MM.1S (cell line): Measurements from ENCODE around the gene RFTN1.

Experiments
- DNase-seq: peaks from one replicate; pipeline ENCODE4 v3.0.0-alpha.2; 2015
- H2AFZ ChIP-seq: fragments of 300-600 bp; sonication (generic); 2 replicates; pipeline ENCODE4 v1.6.0; 2016; ENCODE audit warnings: antibody characterized with exemption, low read length
- H3F3A ChIP-seq: fragments of 300-600 bp; sonication (generic); 2 replicates; pipeline ENCODE4 v1.6.1; 2016; ENCODE audit warnings: mild to moderate bottlenecking, antibody characterized with exemption, low read length, moderate library complexity, mixed read lengths; ENCODE audit not compliant: insufficient read depth
- H3K27ac ChIP-seq: fragments of 300-600 bp; sonication (generic); 2 replicates; pipeline ENCODE4 v1.5.1; 2016; ENCODE audit warnings: mild to moderate bottlenecking, low read length
- H3K27me3 ChIP-seq: fragments of 300-600 bp; sonication (generic); replicated peaks from 2 replicates; pipeline ENCODE4 v1.6.0; 2016; ENCODE audit warnings: low read length; ENCODE audit not compliant: insufficient read depth
- H3K36me3 ChIP-seq: fragments of 300-600 bp; sonication (generic); replicated peaks from 2 replicates; pipeline ENCODE4 v1.6.1; 2016; ENCODE audit warnings: mild to moderate bottlenecking, low read length, mixed read lengths; ENCODE audit not compliant: insufficient read depth
- H3K4me1 ChIP-seq: fragments of 300-600 bp; sonication (generic); 2 replicates; pipeline ENCODE4 v1.6.1; 2016; ENCODE audit warnings: low read length, mixed read lengths
- H3K4me2 ChIP-seq: fragments of 300-600 bp; sonication (generic); 2 replicates; pipeline ENCODE4 v1.6.0; 2016; ENCODE audit warnings: low read depth, low read length
- H3K4me3 ChIP-seq: fragments of 300-600 bp; sonication (generic); 2 replicates; pipeline ENCODE4 v1.5.1; 2016; ENCODE audit warnings: low read length, mixed read lengths
- H3K79me2 ChIP-seq: fragments of 300-600 bp; sonication (generic); 2 replicates; pipeline ENCODE4 v1.6.1; 2016; ENCODE audit warnings: mixed run types, low read length, mixed read lengths
- H3K9ac ChIP-seq: fragments of 300-600 bp; sonication (generic); 2 replicates; pipeline ENCODE4 v1.6.1; 2016; ENCODE audit warnings: low read length, mixed read lengths
- H3K9me2 ChIP-seq: fragments of 300-600 bp; sonication (generic); replicated peaks from 2 replicates; pipeline ENCODE4 v1.6.1; 2016; ENCODE audit warnings: mild to moderate bottlenecking, low read length, mixed read lengths; ENCODE audit not compliant: insufficient read depth
- H3K9me3 ChIP-seq: fragments of 300-600 bp; sonication (generic); replicated peaks from 2 replicates; pipeline ENCODE4 v1.6.1; 2016; ENCODE audit warnings: mild to moderate bottlenecking, low read length, mixed read lengths; ENCODE audit not compliant: insufficient read depth
- H4K20me1 ChIP-seq: fragments of 300-600 bp; sonication (generic); 2 replicates; pipeline ENCODE4 v1.6.1; 2016; ENCODE audit warnings: mild to moderate bottlenecking, low read length, moderate library complexity, mixed read lengths; ENCODE audit not compliant: insufficient read depth
- EZH2 ChIP-seq: fragments of 300-600 bp; sonication (generic); optimal IDR thresholded peaks from 2 replicates; pipeline ENCODE3; 2017; ENCODE audit warnings: low read depth, mild to moderate bottlenecking, antibody characterized with exemption, low read length, mixed read lengths
- EZH2phosphoT487 ChIP-seq: fragments of 300-600 bp; sonication (generic); IDR thresholded peaks from 2 replicates; pipeline ENCODE4 v1.6.1; 2018; ENCODE audit warnings: antibody characterized with exemption, low read length
- TF ChIP-seq, protein P1 (sequence below): fragments of 300-600 bp; sonication (generic); IDR thresholded peaks from 2 replicates; pipeline ENCODE4 v1.5.1; 2016; ENCODE audit warnings: antibody characterized with exemption, low read length, mixed read lengths

The RFTN1 gene

GRCh38 chr3:16266714-16267113 is 246.8 kb downstream of the RFTN1 start:
- H3K9ac ChIP-seq: peak overlapping the region; percentile 98; the same call in 1 of the 2 replicates
- H3K4me3 ChIP-seq: peak overlapping the region; percentile 97
- no peaks in the 10 kb centered on the region for H3K27me3 ChIP-seq
- peaks cover 27% of the 10 kb centered on the region for H3F3A ChIP-seq
- DNase-seq: peak; percentile 76
- H3K27ac ChIP-seq: peak overlapping the region; percentile 94; the same call in 1 of the 2 replicates
- peak overlapping the region; percentile 91 for H3K4me2 ChIP-seq
- H3K9me3 ChIP-seq: no peaks in the 10 kb centered on the region
- peaks cover 88% of the 10 kb centered on the region for H3K79me2 ChIP-seq
- no peak overlapping the region for H2AFZ ChIP-seq
- no peak for TF ChIP-seq EZH2phosphoT487
- TF ChIP-seq EZH2: no peak
- TF ChIP-seq, protein P1, sequence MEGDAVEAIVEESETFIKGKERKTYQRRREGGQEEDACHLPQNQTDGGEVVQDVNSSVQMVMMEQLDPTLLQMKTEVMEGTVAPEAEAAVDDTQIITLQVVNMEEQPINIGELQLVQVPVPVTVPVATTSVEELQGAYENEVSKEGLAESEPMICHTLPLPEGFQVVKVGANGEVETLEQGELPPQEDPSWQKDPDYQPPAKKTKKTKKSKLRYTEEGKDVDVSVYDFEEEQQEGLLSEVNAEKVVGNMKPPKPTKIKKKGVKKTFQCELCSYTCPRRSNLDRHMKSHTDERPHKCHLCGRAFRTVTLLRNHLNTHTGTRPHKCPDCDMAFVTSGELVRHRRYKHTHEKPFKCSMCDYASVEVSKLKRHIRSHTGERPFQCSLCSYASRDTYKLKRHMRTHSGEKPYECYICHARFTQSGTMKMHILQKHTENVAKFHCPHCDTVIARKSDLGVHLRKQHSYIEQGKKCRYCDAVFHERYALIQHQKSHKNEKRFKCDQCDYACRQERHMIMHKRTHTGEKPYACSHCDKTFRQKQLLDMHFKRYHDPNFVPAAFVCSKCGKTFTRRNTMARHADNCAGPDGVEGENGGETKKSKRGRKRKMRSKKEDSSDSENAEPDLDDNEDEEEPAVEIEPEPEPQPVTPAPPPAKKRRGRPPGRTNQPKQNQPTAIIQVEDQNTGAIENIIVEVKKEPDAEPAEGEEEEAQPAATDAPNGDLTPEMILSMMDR: no peak
- H3K36me3 ChIP-seq: 0 out of 2 replicates have a peak, but pooled peaks cover 6% of the 10 kb centered on the region
- H3K9me2 ChIP-seq: no peaks in the 10 kb centered on the region
- H3K4me1 ChIP-seq: peaks cover 8% of the 10 kb centered on the region; the same call in 1 of the 2 replicates
- H4K20me1 ChIP-seq: no peaks in the 10 kb centered on the region
